ENCODE data around the gene PCCA. TPM values are rescaled to one million over a fixed set of nuclear protein-coding genes. Genes with fewer than 3 reads are reported as not detected.
"Not testable (repeated sequence)": the region's sequence is repeated elsewhere in the genome, so short reads cannot be mapped to it uniquely, and the experiment has no call there.

The PCCA gene
- total and polyA plus RNA-seq, 5 experiments from 2014 or later = 8.9 to 14.5 (median 10.9) TPM

- H3K36me3 Mint-ChIP-seq = peaks cover 0 to 3% (median 0%) of the 10 kb centered on the region in 3 donors
- no peaks in the 10 kb centered on the region for H3K27me3 Mint-ChIP-seq
- DNase-seq (peak in 1 of 10 donors; percentile 6), ATAC-seq (peak in 1 of 2 donors; percentile 18)
- POLR2A ChIA-PET = no interaction called here
- peak overlapping the region; percentile 64 to 81 (median 73) for H3K4me3 Mint-ChIP-seq
- H3K27ac Mint-ChIP-seq = peak overlapping the region in 6 of 10 donors; percentile 3 to 73 (median 37)
- H3K4me1 Mint-ChIP-seq = peaks cover 7 to 22% (median 11%) of the 10 kb centered on the region in 4 donors
- H3K9me3 Mint-ChIP-seq = no peaks in the 10 kb centered on the region
Measured at GRCh38 chr13:100520936-100521850, 432.3 kb downstream of the PCCA start.

DNA sequence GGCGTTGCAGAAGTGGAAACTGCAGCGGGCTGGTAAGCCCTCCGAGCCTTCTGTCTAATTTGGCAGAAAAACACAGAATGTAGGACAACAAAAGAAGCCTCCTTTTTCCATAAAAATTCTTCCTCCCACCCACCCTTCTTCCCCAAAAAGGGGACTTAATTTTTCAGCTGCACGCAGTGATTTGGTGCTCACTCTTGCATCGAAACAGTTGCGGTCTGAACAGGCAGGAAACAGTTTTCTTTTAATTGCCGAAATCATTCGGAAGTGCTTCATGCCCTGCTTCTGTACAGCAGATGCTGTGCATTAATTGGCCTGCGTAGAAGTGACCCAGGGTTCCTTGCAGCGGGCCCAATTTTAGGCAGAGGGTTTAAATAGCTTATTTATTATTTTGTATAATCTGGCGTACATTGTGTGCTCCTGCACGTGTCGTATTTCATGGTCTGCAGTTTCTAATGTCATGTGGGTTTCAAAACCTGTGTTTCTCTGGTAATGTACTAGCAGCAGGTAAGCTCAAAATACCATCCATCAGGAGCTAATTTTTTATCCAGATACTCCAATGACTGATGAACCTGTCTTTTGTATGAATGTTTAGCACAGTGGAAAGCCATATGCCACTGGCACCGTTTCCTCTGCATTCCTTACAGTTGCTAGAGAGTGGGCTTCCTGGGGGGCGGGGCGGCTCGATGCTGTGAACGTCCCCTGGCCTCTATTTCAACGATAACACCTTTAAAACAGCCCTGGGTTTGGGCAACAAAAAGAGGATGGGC, 433.1 kb downstream of the PCCA start:
- ATAC-seq = peak; percentile 66 to 68
- peak overlapping the region in 6 of 10 donors; percentile 3 to 73 (median 37) for H3K27ac Mint-ChIP-seq
- POLR2A ChIA-PET = interaction anchor here (1.0 kb wide), 1 partner anchor 864 kb away, joined by 3 read pairs; no protein-coding TSS in a partner anchor
- peaks cover 7 to 22% (median 11%) of the 10 kb centered on the region in 4 donors for H3K4me1 Mint-ChIP-seq
- DNase-seq = peak in 2 of 10 donors; percentile 15 to 17
- peak overlapping the region; percentile 64 to 81 (median 73) for H3K4me3 Mint-ChIP-seq
- H3K27me3 Mint-ChIP-seq = no peaks in the 10 kb centered on the region
- peaks cover 0 to 3% (median 0%) of the 10 kb centered on the region in 3 donors for H3K36me3 Mint-ChIP-seq
- no peaks in the 10 kb centered on the region for H3K9me3 Mint-ChIP-seq

GRCh38 chr13:100522618-100523309, 433.9 kb downstream of the PCCA start:
- Mint-ChIP-seq H3K4me1 (peaks cover 7 to 20% (median 11%) of the 10 kb centered on the region in 4 donors), H3K27ac (no peak overlapping the region), H3K27me3 (no peaks in the 10 kb centered on the region), H3K4me3 (peak overlapping the region in 4 of 10 donors; percentile 28 to 75 (median 52)), H3K36me3 (peaks cover 0 to 4% (median 3%) of the 10 kb centered on the region in 3 donors), H3K9me3 (no peaks in the 10 kb centered on the region)
- POLR2A ChIA-PET = interaction anchor here (1.0 kb wide), 1 partner anchor 864 kb away, joined by 3 read pairs; no protein-coding TSS in a partner anchor
- no peak for DNase-seq
- no peak for ATAC-seq

- DNase-seq (no peak), ATAC-seq (no peak)
- Mint-ChIP-seq H3K27me3 (no peaks in the 10 kb centered on the region), H3K27ac (no peak overlapping the region), H3K36me3 (peaks cover 0 to 7% (median 3%) of the 10 kb centered on the region in 3 donors), H3K4me3 (no peak overlapping the region), H3K4me1 (peaks cover 7 to 16% (median 11%) of the 10 kb centered on the region in 4 donors), H3K9me3 (no peaks in the 10 kb centered on the region)
- POLR2A ChIA-PET = no interaction called here
Measured at GRCh38 chr13:100523411-100523810, 434.5 kb downstream of the PCCA start.

- ATAC-seq (no peak), DNase-seq (no peak)
- Mint-ChIP-seq H3K4me3 (no peak overlapping the region), H3K27me3 (no peaks in the 10 kb centered on the region), H3K4me1 (peaks cover 7 to 16% (median 11%) of the 10 kb centered on the region in 4 donors), H3K27ac (no peak overlapping the region), H3K9me3 (no peaks in the 10 kb centered on the region), H3K36me3 (peaks cover 0 to 9% (median 3%) of the 10 kb centered on the region in 3 donors)
- POLR2A ChIA-PET = no interaction called here
Measured at GRCh38 chr13:100523981-100524386, 435.1 kb downstream of the PCCA start.

GRCh38 chr13:100524688-100525087, 435.8 kb downstream of the PCCA start:
- Mint-ChIP-seq H3K27ac (peak overlapping the region in 2 of 10 donors; percentile 22 to 48), H3K4me1 (peaks cover 7 to 16% (median 11%) of the 10 kb centered on the region in 4 donors), H3K36me3 (peaks cover 0 to 16% (median 3%) of the 10 kb centered on the region in 3 donors)
- ATAC-seq, DNase-seq, H3K9me3 Mint-ChIP-seq, H3K4me3 Mint-ChIP-seq, H3K27me3 Mint-ChIP-seq, POLR2A ChIA-PET: not testable (repeated sequence)

GRCh38 chr13:100525453-100526317, 436.8 kb downstream of the PCCA start:
- Mint-ChIP-seq H3K27me3 (no peaks in the 10 kb centered on the region), H3K27ac (no peak overlapping the region)

DNA sequence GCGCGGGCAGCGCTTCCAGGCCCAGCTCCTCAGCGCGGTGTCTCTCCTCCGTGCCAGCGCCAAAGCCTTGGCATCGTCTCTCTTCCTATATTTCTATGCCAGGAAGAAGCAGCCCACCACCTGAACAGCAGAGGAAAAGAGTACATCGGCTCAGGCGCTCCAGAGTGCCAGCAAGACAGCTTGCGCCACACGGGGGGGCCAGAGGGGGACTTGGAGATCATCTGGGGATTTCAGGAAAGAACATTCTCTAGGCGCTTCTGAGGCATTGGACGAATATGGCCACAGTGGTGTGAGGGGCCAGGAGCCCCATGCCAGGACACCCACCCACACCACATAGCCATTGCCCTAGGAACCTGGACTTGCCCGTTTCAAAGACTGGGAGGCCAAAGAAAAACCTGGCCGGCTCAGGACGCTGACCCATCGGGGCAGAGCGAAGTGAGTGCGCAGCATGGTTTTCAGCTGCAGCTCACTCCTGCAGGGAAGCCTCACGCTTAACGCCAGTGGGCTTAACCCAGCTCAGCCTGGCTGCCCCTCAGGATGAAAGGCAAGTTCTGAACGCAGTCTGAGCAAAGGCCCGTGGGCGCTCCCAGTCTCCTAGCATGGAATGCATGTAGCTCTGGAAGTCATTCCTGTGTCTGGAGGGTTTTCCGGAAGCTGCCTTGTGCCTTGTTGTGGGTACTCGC, 437.6 kb downstream of the PCCA start:
- no peak overlapping the region for H3K4me3 Mint-ChIP-seq
- ATAC-seq (no peak), DNase-seq (no peak)
- POLR2A ChIA-PET = no interaction called here
- H3K27ac Mint-ChIP-seq = peak overlapping the region in 1 of 10 donors; percentile 40
- no peaks in the 10 kb centered on the region for H3K27me3 Mint-ChIP-seq
- peaks cover 5 to 13% (median 10%) of the 10 kb centered on the region in 4 donors for H3K4me1 Mint-ChIP-seq
- peaks cover 0 to under 1% (median 0%) of the 10 kb centered on the region in 9 donors for H3K9me3 Mint-ChIP-seq
- H3K36me3 Mint-ChIP-seq = peaks cover 0 to 20% (median 3%) of the 10 kb centered on the region in 3 donors

More at GRCh38 chr13:100525453-100526317, 436.8 kb downstream of the PCCA start:
- no peak for ATAC-seq
- no peak for DNase-seq
- Mint-ChIP-seq H3K9me3 (no peaks in the 10 kb centered on the region), H3K4me1 (peaks cover 7 to 16% (median 11%) of the 10 kb centered on the region in 4 donors), H3K4me3 (no peak overlapping the region), H3K36me3 (peaks cover 0 to 16% (median 3%) of the 10 kb centered on the region in 3 donors)
- POLR2A ChIA-PET = no interaction called here

- Mint-ChIP-seq H3K4me3 (no peak overlapping the region), H3K27me3 (no peaks in the 10 kb centered on the region), H3K27ac (peak overlapping the region in 1 of 10 donors; percentile 37), H3K9me3 (peaks cover 0 to 4% (median 0%) of the 10 kb centered on the region in 9 donors), H3K36me3 (peaks cover 0 to 20% (median 6%) of the 10 kb centered on the region in 3 donors), H3K4me1 (peaks cover 1 to 4% (median 3%) of the 10 kb centered on the region in 4 donors)
- no peak for DNase-seq
- no peak for ATAC-seq
- POLR2A ChIA-PET = no interaction called here
Measured at GRCh38 chr13:100527644-100528043, 438.8 kb downstream of the PCCA start.

GRCh38 chr13:100528353-100528752, 439.5 kb downstream of the PCCA start:
- Mint-ChIP-seq H3K27me3 (no peaks in the 10 kb centered on the region), H3K27ac (peak overlapping the region in 1 of 10 donors; percentile 15), H3K9me3 (peaks cover 0 to 4% (median 0%) of the 10 kb centered on the region in 9 donors), H3K4me1 (peaks cover 0 to 2% (median 0%) of the 10 kb centered on the region in 4 donors), H3K4me3 (no peak overlapping the region), H3K36me3 (peaks cover 0 to 20% (median 6%) of the 10 kb centered on the region in 3 donors)
- no peak for DNase-seq
- POLR2A ChIA-PET = no interaction called here
- no peak for ATAC-seq

- H3K27me3 Mint-ChIP-seq = no peaks in the 10 kb centered on the region
- H3K27ac Mint-ChIP-seq = peak overlapping the region in 1 of 10 donors; percentile 61
- no peak for DNase-seq
- POLR2A ChIA-PET = no interaction called here
- H3K9me3 Mint-ChIP-seq = peaks cover 0 to 4% (median 0%) of the 10 kb centered on the region in 9 donors
- no peak for ATAC-seq
- H3K4me3 Mint-ChIP-seq = no peak overlapping the region
- H3K4me1 Mint-ChIP-seq = peaks cover 0 to 2% (median 0%) of the 10 kb centered on the region in 4 donors
- peaks cover 0 to 20% (median 6%) of the 10 kb centered on the region in 3 donors for H3K36me3 Mint-ChIP-seq
Measured at GRCh38 chr13:100528820-100529219, 439.9 kb downstream of the PCCA start.

All from naive thymus-derived CD8-positive, alpha-beta T cell (primary cell).